HG02798 (cell line): ENCODE data around the gene SNX4.

Experiments used
- ATAC-seq: cut with Tn5 transposase; IDR thresholded peaks from one replicate; pipeline ENCODE4 v1.9.1; 2021; ENCODE audit warnings: mild to moderate bottlenecking; ENCODE audit not compliant: unreplicated experiment, poor library complexity

SNX4 gene

GRCh38 chr3:125470671-125471070, 49.3 kb downstream of the SNX4 start:
- no peak for ATAC-seq

DNA sequence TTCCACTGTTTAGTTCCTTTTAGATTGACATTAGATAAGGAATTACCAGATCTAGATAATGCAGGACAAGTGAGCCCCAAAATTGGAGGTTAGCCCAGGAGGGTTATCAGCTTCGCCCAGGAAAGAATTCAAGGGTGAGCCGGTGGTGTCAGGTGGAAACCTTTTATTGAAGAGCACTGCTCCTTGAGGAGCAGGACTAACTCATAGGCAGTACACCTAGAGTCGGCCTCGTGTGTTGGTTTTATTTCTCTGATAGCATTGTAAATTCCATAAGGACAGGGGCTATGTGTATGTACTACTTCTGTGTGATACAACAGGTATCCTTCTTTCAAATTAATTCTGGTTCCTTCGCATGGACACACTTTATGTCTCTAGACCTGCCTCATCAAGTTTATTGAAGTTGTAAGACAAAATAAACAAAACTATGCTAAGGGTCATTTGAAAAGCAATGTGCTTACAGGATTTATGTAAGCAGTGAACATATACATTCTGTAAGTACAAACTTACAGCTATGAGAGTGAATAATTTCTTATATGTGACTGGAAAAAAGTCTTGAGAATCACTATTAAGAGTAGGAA, 57.2 kb downstream of the SNX4 start:
- no peak for ATAC-seq

- no peak for ATAC-seq
Measured at GRCh38 chr3:125461896-125462295, 58.1 kb downstream of the SNX4 start.

- ATAC-seq: no peak
Measured at GRCh38 chr3:125460233-125460632, 59.8 kb downstream of the SNX4 start.

DNA sequence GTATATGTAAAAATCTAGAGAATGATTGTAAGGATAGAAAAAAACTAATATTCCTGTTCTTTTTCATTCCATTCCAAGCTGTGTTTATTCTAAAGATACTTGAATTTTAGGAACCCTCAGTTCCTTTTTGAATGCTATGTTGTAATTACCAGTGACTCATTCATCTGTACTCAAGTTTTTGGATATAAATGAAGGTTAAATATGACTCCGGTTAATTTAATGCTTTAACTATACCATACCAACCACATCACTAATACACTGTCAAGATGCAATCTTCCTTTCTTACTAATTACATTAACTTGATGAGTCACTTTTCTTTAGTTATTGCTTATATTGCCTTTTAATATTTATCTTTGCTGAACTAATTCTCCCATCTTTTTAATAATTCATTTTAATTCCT, 76.1 kb downstream of the SNX4 start:
- no peak for ATAC-seq

- ATAC-seq: no peak
Measured at GRCh38 chr3:125442506-125442905, 77.5 kb downstream of the SNX4 start.

GRCh38 chr3:125440970-125441369, 79.0 kb downstream of the SNX4 start:
- no peak for ATAC-seq

- no peak for ATAC-seq
Measured at GRCh38 chr3:125440559-125440955, 79.4 kb downstream of the SNX4 start.

DNA sequence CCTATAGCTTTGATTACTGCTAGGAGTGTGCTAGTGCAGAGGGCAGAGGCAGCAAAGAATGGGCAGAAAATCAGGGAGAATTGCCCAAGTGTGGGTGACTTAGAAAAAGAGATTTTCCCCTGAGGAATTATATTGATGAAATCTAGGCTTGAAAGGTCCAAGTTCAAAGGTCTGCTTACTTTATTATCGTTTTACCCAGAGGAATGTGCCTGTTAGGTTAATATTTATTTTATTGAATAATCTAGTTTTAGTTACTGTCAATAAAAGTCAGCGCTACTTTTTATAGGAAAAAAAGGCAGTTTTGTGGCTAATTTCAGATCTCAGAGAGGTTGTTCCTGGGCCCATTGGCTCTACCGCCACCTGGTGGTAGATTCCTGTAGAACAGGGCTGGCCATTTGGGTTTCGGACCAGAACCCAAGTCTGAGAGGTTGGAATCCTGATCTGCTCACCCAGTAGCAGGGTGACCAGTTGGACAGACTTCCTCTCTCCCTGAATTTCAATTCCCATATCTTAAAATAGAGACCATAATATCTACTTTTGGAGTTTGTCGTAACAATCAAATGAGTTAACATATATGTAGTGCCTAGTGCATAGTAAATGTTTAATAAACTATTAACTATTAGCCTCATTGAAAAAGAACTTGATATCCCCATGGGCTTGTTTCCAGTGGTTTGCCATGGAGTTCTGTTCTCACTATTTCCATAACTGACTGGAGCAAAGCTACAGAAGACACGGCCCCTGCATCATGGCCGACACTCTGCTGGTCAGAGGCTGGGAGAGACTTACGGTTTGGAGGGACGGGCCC, 82.2 kb downstream of the SNX4 start:
- ATAC-seq: no peak

DNA sequence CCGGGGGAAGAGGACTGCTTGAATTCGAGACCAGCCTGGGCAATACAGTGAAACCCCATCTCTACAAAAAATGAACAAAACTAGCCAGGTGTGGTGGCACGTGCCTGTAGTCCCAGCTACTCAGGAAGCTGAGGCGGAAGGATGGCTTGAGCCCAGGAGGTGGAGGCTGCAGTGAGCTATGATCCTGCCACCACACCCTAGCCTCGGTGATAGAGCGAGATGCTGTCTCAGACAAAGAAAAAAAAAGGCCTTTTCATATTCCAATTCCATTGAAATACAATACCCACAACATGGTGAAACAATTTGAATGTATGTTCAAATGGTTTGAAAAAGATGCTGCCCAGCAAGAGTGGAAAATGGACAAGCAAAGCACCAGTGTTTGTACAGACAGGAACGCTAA, 83.1 kb downstream of the SNX4 start:
- no peak for ATAC-seq

DNA sequence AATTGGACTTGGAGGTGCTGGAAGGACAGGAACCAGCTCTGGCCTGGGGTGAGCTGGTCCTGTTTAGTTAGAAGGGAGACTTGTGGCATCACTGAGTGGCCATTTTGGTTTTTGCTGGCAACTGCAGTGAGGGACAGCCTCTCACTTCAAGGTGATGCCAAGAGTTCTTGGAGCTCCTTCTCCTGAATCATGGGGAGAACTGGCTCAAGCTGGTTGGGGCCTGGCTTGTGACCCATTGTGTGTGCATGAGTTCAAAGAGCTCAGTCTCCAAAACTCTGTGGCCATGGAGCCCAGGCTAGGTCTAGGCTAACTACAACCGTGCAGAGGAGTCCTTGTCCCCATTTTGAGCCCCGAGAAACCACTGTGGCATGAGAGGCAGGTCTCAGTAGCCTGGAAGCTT, 84.8 kb downstream of the SNX4 start:
- ATAC-seq: no peak

DNA sequence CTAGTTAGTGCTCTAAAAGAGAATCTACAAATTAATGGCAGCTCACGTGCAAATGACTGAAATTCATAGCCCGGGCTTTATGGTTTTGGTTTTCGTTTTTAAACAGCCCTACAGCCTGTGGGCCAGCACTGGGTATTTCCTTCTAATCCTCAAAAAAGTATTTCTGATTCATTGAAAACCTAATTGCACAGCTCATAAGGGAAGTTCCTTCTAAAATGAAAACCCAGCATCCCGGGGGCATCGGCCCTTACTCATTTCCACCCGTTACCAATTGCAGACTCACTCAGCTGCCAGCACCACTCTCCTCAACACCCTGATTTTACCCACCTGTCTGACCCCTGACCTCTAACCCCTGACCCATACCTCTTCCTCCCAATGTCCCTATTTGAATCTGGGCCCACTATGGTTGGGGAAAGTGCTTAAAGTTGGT, 85.4 kb downstream of the SNX4 start:
- no peak for ATAC-seq

DNA sequence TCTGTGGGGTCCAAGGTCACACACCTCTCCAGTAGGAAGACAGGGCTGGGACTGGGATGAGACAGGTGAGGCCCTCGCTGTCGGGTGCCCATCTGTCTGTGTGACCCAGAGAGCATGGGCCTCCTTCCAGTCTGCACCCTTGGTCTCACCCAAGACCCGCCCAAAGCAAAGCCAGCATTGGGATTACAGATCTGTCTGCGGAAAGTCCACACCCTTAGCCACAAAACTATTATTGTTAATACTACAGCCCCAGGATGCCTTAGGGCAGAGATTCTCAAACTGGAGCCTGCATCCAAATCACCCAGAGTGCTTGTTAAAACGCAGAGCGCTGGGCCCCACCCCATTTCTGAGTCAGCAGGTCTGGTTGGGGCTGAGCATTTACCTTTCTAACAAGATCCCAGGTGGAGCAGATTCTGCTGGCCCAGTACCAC, 86.4 kb downstream of the SNX4 start:
- no peak for ATAC-seq

DNA sequence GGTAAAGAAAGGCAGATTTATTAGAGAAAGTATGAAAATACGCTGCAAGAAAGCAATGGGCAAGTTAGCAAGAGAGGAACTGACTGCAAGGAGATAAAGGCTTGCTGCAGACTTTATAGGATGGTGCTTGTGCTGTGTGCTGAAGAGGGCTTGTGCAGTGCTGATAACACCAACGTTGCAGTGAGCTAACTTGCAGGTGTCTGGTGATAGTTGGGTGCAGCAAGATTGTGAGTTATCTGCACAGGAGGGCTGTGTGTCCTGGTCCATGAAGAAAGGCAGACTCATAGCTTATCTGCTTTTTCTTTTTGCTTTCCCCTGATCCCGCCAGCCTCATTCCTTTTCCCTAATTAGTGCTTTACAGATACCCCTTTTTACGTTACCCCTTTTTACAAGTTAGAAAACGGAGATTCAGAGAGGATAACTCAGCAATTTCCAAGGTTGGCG, 86.9 kb downstream of the SNX4 start:
- ATAC-seq: no peak

DNA sequence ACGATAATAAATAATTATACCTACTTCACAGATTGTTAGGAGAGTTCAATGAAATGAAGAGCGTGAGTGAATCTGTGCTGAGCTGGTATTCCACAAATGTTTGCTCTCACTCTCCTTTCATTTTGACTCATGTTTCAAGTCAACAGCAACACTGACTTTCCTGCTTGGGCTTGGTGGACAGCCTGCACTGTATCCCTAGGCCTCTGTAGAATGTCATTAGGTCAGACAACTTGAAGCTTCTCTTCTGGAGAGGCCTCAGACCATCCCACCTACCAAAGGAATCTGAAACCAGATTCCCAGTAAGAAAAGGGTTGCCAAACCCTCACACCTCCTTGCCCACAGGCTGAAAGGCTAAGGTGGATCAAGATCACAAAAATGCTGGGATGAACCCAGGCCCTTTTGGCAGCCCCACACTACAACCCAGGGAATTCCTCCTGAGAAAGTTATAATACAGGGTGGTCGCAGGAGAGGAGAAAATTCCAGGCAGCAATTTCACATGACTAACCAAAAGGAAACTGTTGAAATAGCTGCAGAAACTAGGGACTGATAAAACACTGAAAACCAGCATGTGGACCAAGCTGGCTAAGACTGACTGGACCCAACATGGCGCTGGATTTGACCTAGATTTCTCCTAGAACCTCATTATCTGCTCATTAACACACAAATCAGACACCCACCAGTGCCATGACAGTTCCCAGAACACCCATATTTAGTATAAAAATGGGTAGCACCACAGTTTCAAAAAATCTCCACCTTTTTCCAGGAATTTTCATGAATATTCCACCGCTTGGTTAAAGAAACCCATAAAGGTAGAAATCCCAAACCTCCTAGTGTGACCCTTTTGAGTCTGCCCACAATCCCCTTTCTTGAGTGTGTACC, 87.9 kb downstream of the SNX4 start:
- no peak for ATAC-seq

DNA sequence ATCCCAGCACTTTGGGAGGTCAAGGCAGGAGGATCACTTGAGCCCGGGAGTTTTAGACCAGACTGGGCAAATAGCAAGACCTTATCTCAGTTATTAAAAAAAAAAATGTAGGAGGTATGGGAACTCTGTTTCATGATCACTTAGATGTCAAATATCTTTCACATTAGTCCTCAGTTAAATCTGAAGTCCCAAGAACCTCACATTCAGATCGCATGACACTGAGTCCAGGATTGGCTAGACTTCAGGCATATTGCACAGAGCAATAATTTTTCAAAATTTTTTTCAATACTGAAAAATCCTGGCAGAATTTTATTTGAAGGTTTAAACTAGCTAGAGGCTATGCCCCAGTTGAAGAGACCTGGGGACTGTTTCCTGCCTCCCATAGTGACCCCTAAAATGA, 88.6 kb downstream of the SNX4 start:
- no peak for ATAC-seq

GRCh38 chr3:125428216-125428830, 91.7 kb downstream of the SNX4 start:
- ATAC-seq: no peak

GRCh38 chr3:125418306-125418705, 101.7 kb downstream of the SNX4 start:
- ATAC-seq: no peak

GRCh38 chr3:125416235-125416634, 103.8 kb downstream of the SNX4 start:
- no peak for ATAC-seq

GRCh38 chr3:125414669-125415068, 105.3 kb downstream of the SNX4 start:
- ATAC-seq: no peak

GRCh38 chr3:125410922-125411321, 109.1 kb downstream of the SNX4 start:
- ATAC-seq: no peak
